IMR-90 (cell line): ENCODE measurements around the gene SDHD. TPM values are rescaled to one million over a fixed set of nuclear protein-coding genes. Genes with fewer than 3 reads are reported as not detected.
"Not testable (repeated sequence)": the region's sequence is repeated elsewhere in the genome, so short reads cannot be mapped to it uniquely, and the experiment has no call there.

Source experiments
- ATAC-seq: fragments of 200-7000 bp; cut with Tn5 transposase; 2 replicates; pipeline ENCODE4 v1.9.1; 2020; ENCODE audit warnings: low read depth, mild to moderate bottlenecking, moderate library complexity
- BruUV-seq: library from RNA; stranded (reverse); fragments of 400-500 nt; replicated peaks from 2 replicates; lab custom pipeline; 2021; lab: Mats Ljungman, UMichigan
- CTCF ChIA-PET: fragments of 300-600 bp; formaldehyde crosslinking; extraction: SDS; loops from one replicate; lab custom pipeline; 2021; ENCODE audit warnings: antibody characterized with exemption; lab: Yijun Ruan, JAX
- POLR2A ChIA-PET: fragments of 300-600 bp; sonication (Branson Sonifier 250); formaldehyde crosslinking; loops from one replicate; lab custom pipeline; 2022; ENCODE audit warnings: antibody characterized with exemption; ENCODE audit not compliant: unreplicated experiment; lab: Charles Lee
- DNase-seq: peaks from one replicate; pipeline ENCODE4 v3.0.0; 2013
- H2AFZ ChIP-seq: replicated peaks from 2 replicates; pipeline ENCODE3; 2013; ENCODE audit warnings: low read length, mild to moderate bottlenecking; ENCODE audit not compliant: poor library complexity
- H2AK5ac ChIP-seq: 2 replicates; pipeline ENCODE4 v1.6.1; 2013; ENCODE audit warnings: low read depth, low read length, inconsistent platforms
- H2AK9ac ChIP-seq: replicated peaks from 2 replicates; pipeline ENCODE3; 2013; ENCODE audit warnings: mild to moderate bottlenecking, low read depth, low read length, moderate library complexity; ENCODE audit not compliant: poor library complexity
- H2BK120ac ChIP-seq: 2 replicates; pipeline ENCODE4 v1.6.1; 2013; ENCODE audit warnings: low read depth, low read length, inconsistent platforms
- H2BK15ac ChIP-seq: 3 replicates; pipeline ENCODE4 v1.6.1; 2013; ENCODE audit warnings: low read depth, low read length, inconsistent platforms
- H2BK20ac ChIP-seq: 2 replicates; pipeline ENCODE4 v1.6.1; 2013; ENCODE audit warnings: low read depth, mild to moderate bottlenecking, inconsistent platforms, low read length, moderate library complexity
- H2BK5ac ChIP-seq: 2 replicates; pipeline ENCODE4 v1.6.1; 2013; ENCODE audit warnings: mild to moderate bottlenecking, low read depth, low read length, inconsistent platforms; ENCODE audit not compliant: poor library complexity, severe bottlenecking
- H3K14ac ChIP-seq: replicated peaks from 2 replicates; pipeline ENCODE4 v1.6.1; 2013; ENCODE audit warnings: low read depth, low read length, inconsistent platforms
- H3K18ac ChIP-seq: 2 replicates; pipeline ENCODE4 v1.6.1; 2013; ENCODE audit warnings: low read depth, low read length, control low read depth
- H3K23ac ChIP-seq: 2 replicates; pipeline ENCODE4 v1.6.1; 2013; ENCODE audit warnings: low read depth, low read length, inconsistent platforms
- H3K27ac ChIP-seq: 2 replicates; pipeline ENCODE4 v1.5.1; 2013; ENCODE audit warnings: mild to moderate bottlenecking, control low read depth, low read length; ENCODE audit not compliant: insufficient read depth
- H3K27me3 ChIP-seq: 2 replicates; pipeline ENCODE4 v1.6.1; 2013; ENCODE audit warnings: low read length; ENCODE audit not compliant: control insufficient read depth, insufficient read depth
- H3K36me3 ChIP-seq: 2 replicates; pipeline ENCODE4 v1.6.1; 2013; ENCODE audit warnings: low read length, mixed read lengths; ENCODE audit not compliant: control insufficient read depth, insufficient read depth
- H3K4ac ChIP-seq: 2 replicates; pipeline ENCODE4 v1.6.1; 2013; ENCODE audit warnings: low read depth, low read length, inconsistent platforms
- H3K4me1 ChIP-seq: 2 replicates; pipeline ENCODE4 v1.6.1; 2013; ENCODE audit warnings: low read length, mixed read lengths; ENCODE audit not compliant: control insufficient read depth, insufficient read depth
- H3K4me2 ChIP-seq: 2 replicates; pipeline ENCODE4 v1.6.1; 2013; ENCODE audit warnings: low read depth, mild to moderate bottlenecking, control low read depth, low read length, moderate library complexity
- H3K4me3 ChIP-seq: 2 replicates; pipeline ENCODE4 v1.5.1; 2013; ENCODE audit warnings: low read depth, mild to moderate bottlenecking, control low read depth, low read length, moderate library complexity; ENCODE audit not compliant: insufficient read depth
- H3K56ac ChIP-seq: 2 replicates; pipeline ENCODE4 v1.6.1; 2013; ENCODE audit warnings: low read length, inconsistent platforms; ENCODE audit not compliant: insufficient read depth; ENCODE audit errors: extremely low read depth
- H3K79me1 ChIP-seq, 2 experiments: 2 replicates each; pipeline ENCODE4 v1.6.1; 2013; ENCODE audit warnings: low read length in 2 of 2, inconsistent platforms in 1 of 2, low read depth in 1 of 2
- H3K9ac ChIP-seq: 2 replicates; pipeline ENCODE4 v1.6.1; 2013; ENCODE audit warnings: low read depth, low read length, control low read depth
- H3K9me1 ChIP-seq: 2 replicates; pipeline ENCODE4 v1.6.1; 2013; ENCODE audit warnings: low read length, inconsistent platforms; ENCODE audit not compliant: insufficient read depth
- H3K9me3 ChIP-seq: 2 replicates; pipeline ENCODE4 v1.6.1; 2013; ENCODE audit warnings: low read length; ENCODE audit not compliant: control insufficient read depth, insufficient read depth
- H4K20me1 ChIP-seq: 2 replicates; pipeline ENCODE4 v1.6.1; 2013; ENCODE audit warnings: low read length, inconsistent platforms; ENCODE audit not compliant: insufficient read depth
- H4K5ac ChIP-seq: 2 replicates; pipeline ENCODE4 v1.6.1; 2013; ENCODE audit warnings: mild to moderate bottlenecking, low read depth, low read length, control low read depth
- H4K8ac ChIP-seq, 2 experiments: 2 replicates each; pipeline ENCODE4 v1.6.1; 2013; ENCODE audit warnings: low read depth in 2 of 2, low read length in 2 of 2, control low read depth in 1 of 2, inconsistent platforms in 1 of 2
- H4K91ac ChIP-seq: 2 replicates; pipeline ENCODE4 v1.6.1; 2013; ENCODE audit warnings: low read depth, low read length, inconsistent platforms; ENCODE audit not compliant: insufficient read depth
- WGBS, 2 experiments: methylation state at CpG; one replicate each; pipeline versions ENCODE4 v1.1.5 to v1.1.7; 2013; ENCODE audit warnings: missing lambda C conversion rate in 2 of 2; ENCODE audit not compliant: insufficient read length in 1 of 2; ENCODE audit errors: extremely low coverage in 2 of 2; 5-methylcytosine and 5-hydroxymethylcytosine counted together
- dilution Hi-C: fragments of 300-500 bp; cut with HindIII; formaldehyde crosslinking; loops from one replicate; pipeline ENCODE4 v1.14.3; 2018; ENCODE audit warnings: low sequenced_read_pairs; ENCODE audit not compliant: unreplicated experiment
- in situ Hi-C: fragments of 300-500 bp; cut with MboI; formaldehyde crosslinking; loops from 3 replicates; pipeline ENCODE4 v1.14.3; 2019; ENCODE audit warnings: low sequenced_read_pairs, inconsistent platforms, mixed read lengths
- intact Hi-C: fragments of 100-400 bp; cut with micrococcal nuclease; formaldehyde crosslinking; loops from 2 replicates; pipeline ENCODE4 v1.10.0; 2022
- polyA plus RNA-seq, 3 experiments: library from polyadenylated mRNA; depleted of rRNA; stranded (reverse); fragments of >200 nt; gene quantifications; 2 replicates each; pipeline ENCODE4 v1.2.3, GENCODE V29; 2012; ENCODE audit warnings: low replicate concordance in 1 of 3
- total RNA-seq: library from RNA; depleted of rRNA; stranded (reverse); fragments of >200 nt; gene quantifications from 2 replicates; pipeline ENCODE4 v1.2.3, GENCODE V29; 2012

Gene SDHD
- total and polyA plus RNA-seq, 2 of the 4 experiments (the other 2 are of a cell fraction): 83.2 to 166 TPM

- H3K23ac ChIP-seq, H2AK5ac ChIP-seq, H2AFZ ChIP-seq, H3K27me3 ChIP-seq, H4K8ac ChIP-seq, H3K4me2 ChIP-seq, H3K9me1 ChIP-seq, H3K9me3 ChIP-seq, H3K18ac ChIP-seq, H2BK15ac ChIP-seq, intact Hi-C loops, H4K20me1 ChIP-seq, H4K5ac ChIP-seq, ATAC-seq, POLR2A ChIA-PET, dilution Hi-C loops, H2BK5ac ChIP-seq, in situ Hi-C loops, H3K4ac ChIP-seq, CTCF ChIA-PET, BruUV-seq, H3K14ac ChIP-seq, H3K27ac ChIP-seq, H3K4me1 ChIP-seq, DNase-seq, H2BK20ac ChIP-seq, H2AK9ac ChIP-seq, H3K9ac ChIP-seq, H4K91ac ChIP-seq, H3K4me3 ChIP-seq, H3K56ac ChIP-seq, H2BK120ac ChIP-seq: not testable (repeated sequence)
- peaks cover 4 to 10% of the 10 kb centered on the region in 2 experiments; a peak in 1 of 4 replicates for H3K79me1 ChIP-seq
- peaks cover 13% of the 10 kb centered on the region for H3K36me3 ChIP-seq
- no CpG with 5 or more reads among the region's 2 CpGs for WGBS, 2 experiments
These were observed 40.0 kb upstream of the SDHD start for GRCh38 chr11:112046647-112047046.

- H3K4me1 ChIP-seq, H4K91ac ChIP-seq, H3K27ac ChIP-seq, H2BK120ac ChIP-seq, H4K20me1 ChIP-seq, H3K18ac ChIP-seq, H2BK15ac ChIP-seq, H3K9ac ChIP-seq, BruUV-seq, H2AK9ac ChIP-seq, H3K4me3 ChIP-seq, H3K14ac ChIP-seq, intact Hi-C loops, DNase-seq, H2BK20ac ChIP-seq, H4K5ac ChIP-seq, H2BK5ac ChIP-seq, H3K9me1 ChIP-seq, H4K8ac ChIP-seq, H3K23ac ChIP-seq, ATAC-seq, H3K56ac ChIP-seq, H3K9me3 ChIP-seq, POLR2A ChIA-PET, H3K4ac ChIP-seq, H3K27me3 ChIP-seq, H3K4me2 ChIP-seq, in situ Hi-C loops, dilution Hi-C loops, H2AFZ ChIP-seq: not testable (repeated sequence)
- Histone ChIP-seq H3K79me1 (peaks cover 0 to 10% of the 10 kb centered on the region in 2 experiments; a peak in 2 of 4 replicates), H3K36me3 (peaks cover 22% of the 10 kb centered on the region), H2AK5ac (0 out of 2 replicates have a peak overlapping the region, but pooled peaks have one; percentile 59)
- 100% methylated on average over 1 of the region's 3 CpGs; no CpG with 5 or more reads in 1 of the 2 experiments for WGBS, 2 experiments
- CTCF ChIA-PET: interaction anchor here (0.7 kb wide), 1 partner anchor 653 kb away, joined by 7 read pairs; no protein-coding TSS in a partner anchor
These were observed 38.4 kb upstream of the SDHD start for GRCh38 chr11:112048256-112048655.
